GDM1 (cell line): ENCODE data around the gene TPD52L1.
"Not testable (repeated sequence)": the region's sequence is repeated elsewhere in the genome, so short reads cannot be mapped to it uniquely, and the experiment has no call there.

Source experiments
- DNase-seq: peaks from one replicate; lab custom pipeline; 2025; lab: John Stamatoyannopoulos, UW

The TPD52L1 gene

GRCh38 chr6:125142618-125143017, 11.0 kb upstream of the TPD52L1 start:
- DNase-seq, result no peak

GRCh38 chr6:125144822-125145221, 8.8 kb upstream of the TPD52L1 start:
- DNase-seq, result no peak

GRCh38 chr6:125149256-125150144, 4.1 kb upstream of the TPD52L1 start:
- no peak for DNase-seq

GRCh38 chr6:125151700-125152099, 1.9 kb upstream of the TPD52L1 start:
- DNase-seq, result no peak

GRCh38 chr6:125154118-125154760, 666 bp downstream of the TPD52L1 start:
- DNase-seq, result no peak

- DNase-seq, result no peak
Observed at GRCh38 chr6:125154761-125155135, 1.2 kb downstream of the TPD52L1 start.

GRCh38 chr6:125155344-125155743, 1.8 kb downstream of the TPD52L1 start:
- DNase-seq, result no peak

GRCh38 chr6:125156496-125156895, 2.9 kb downstream of the TPD52L1 start:
- no peak for DNase-seq

- DNase-seq, result no peak
Observed at GRCh38 chr6:125157280-125157679, 3.7 kb downstream of the TPD52L1 start.

- DNase-seq, result no peak
Observed at GRCh38 chr6:125157725-125158124, 4.2 kb downstream of the TPD52L1 start.

- DNase-seq, result not testable (repeated sequence)
Observed at GRCh38 chr6:125163339-125163738, 9.8 kb downstream of the TPD52L1 start.

GRCh38 chr6:125163811-125164210, 10.2 kb downstream of the TPD52L1 start:
- DNase-seq, result no peak

GRCh38 chr6:125164696-125165095, 11.1 kb downstream of the TPD52L1 start:
- no peak for DNase-seq

GRCh38 chr6:125165256-125165655, 11.7 kb downstream of the TPD52L1 start:
- no peak for DNase-seq

- no peak for DNase-seq
Observed at GRCh38 chr6:125165776-125166175, 12.2 kb downstream of the TPD52L1 start.

GRCh38 chr6:125166711-125167110, 13.1 kb downstream of the TPD52L1 start:
- no peak for DNase-seq

GRCh38 chr6:125167579-125167978, 14.0 kb downstream of the TPD52L1 start:
- no peak for DNase-seq

GRCh38 chr6:125169058-125169457, 15.5 kb downstream of the TPD52L1 start:
- DNase-seq, result no peak

GRCh38 chr6:125169522-125169921, 15.9 kb downstream of the TPD52L1 start:
- no peak for DNase-seq

GRCh38 chr6:125170376-125170775, 16.8 kb downstream of the TPD52L1 start:
- no peak for DNase-seq

- DNase-seq, result no peak
Observed at GRCh38 chr6:125173341-125174095, 19.9 kb downstream of the TPD52L1 start.

GRCh38 chr6:125174626-125175025, 21.1 kb downstream of the TPD52L1 start:
- DNase-seq, result no peak
